HG03175 (cell line): Measurements from ENCODE around the gene BICDL1.
"Not testable (repeated sequence)": the region's sequence is repeated elsewhere in the genome, so short reads cannot be mapped to it uniquely, and the experiment has no call there.

Source experiments
- ATAC-seq: cut with Tn5 transposase; IDR thresholded peaks from one replicate; pipeline ENCODE4 v1.9.1; 2021; ENCODE audit warnings: mild to moderate bottlenecking, moderate library complexity; ENCODE audit not compliant: unreplicated experiment

BICDL1 gene, protein sequence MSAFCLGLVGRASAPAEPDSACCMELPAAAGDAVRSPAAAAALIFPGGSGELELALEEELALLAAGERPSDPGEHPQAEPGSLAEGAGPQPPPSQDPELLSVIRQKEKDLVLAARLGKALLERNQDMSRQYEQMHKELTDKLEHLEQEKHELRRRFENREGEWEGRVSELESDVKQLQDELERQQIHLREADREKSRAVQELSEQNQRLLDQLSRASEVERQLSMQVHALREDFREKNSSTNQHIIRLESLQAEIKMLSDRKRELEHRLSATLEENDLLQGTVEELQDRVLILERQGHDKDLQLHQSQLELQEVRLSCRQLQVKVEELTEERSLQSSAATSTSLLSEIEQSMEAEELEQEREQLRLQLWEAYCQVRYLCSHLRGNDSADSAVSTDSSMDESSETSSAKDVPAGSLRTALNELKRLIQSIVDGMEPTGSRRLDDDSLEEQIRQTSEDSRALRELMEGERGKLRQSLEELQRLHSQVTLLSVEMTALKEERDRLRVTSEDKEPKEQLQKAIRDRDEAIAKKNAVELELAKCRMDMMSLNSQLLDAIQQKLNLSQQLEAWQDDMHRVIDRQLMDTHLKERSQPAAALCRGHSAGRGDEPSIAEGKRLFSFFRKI

GRCh38 chr12:119988472-119989360, at the start of gene BICDL1:
Gene BICDL1 (plus strand): TSS chr12:119989236. CDS start chr12:119989869, 633 bp downstream.
- ATAC-seq, result peak; percentile 77

GRCh38 chr12:119940897-119941296, 48.1 kb upstream of the BICDL1 start:
- ATAC-seq, result no peak

- ATAC-seq, result no peak
These were observed 46.6 kb upstream of the BICDL1 start for GRCh38 chr12:119942386-119942785.

- no peak for ATAC-seq
These were observed 42.8 kb upstream of the BICDL1 start for GRCh38 chr12:119946213-119946612.

DNA sequence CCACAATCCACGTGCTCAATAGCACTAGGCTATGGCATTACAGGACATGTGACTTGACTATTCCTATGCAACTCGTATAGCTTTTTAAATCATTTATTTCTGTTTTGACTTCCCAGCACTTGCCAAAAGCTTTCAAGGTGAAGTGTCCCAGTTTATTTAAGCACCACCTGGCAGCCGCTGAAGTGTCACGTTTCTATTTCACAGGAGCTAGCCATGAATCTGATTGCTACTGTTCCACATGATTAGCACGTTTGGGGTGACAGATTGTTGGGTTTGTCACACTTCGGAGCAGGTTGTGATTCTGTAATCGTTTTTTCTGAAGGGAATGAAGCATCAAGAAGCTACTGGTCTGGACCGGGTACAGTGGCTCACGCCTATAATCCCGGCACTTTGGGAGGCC, 39.9 kb upstream of the BICDL1 start:
- no peak for ATAC-seq

- ATAC-seq, result no peak
These were observed 39.4 kb upstream of the BICDL1 start for GRCh38 chr12:119949594-119949993.

DNA sequence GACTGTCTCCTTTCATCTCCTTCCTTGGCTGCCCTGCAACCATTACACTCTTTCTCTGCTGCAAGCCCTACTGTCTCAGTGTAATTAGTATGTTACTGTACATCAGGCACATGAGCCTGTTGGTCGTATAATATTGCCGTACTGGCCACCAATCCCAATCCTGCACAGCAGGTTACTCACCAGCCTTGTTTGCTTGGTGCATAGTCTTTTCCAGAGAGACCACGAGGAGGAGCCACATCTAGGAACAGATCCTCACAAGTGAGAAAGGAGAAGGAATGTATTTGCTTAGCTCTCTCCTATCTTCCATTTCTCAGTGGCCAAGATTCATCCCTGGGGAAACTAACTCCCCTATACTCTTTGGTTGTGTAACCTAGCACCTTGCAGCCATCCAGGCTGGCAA, 33.0 kb upstream of the BICDL1 start:
- no peak for ATAC-seq

DNA sequence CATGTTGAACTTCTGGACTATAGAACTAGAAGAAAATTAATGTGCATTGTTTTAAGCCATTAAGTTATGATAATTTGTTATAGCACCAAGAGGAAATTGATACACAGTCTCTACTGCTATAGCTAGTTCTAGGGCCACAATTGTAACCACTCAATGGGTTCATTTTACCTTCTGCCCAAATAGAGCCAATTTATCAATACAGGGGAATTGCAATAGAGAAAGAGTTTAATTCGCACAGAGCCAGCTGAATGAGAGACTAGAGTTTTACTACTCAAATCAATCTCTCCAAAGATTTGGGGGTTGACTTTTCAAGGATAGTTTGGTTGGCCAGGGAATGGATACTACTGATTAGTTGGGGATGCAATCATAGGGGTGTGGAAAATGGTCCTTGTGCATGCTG, 31.9 kb upstream of the BICDL1 start:
- ATAC-seq, result no peak

GRCh38 chr12:119959435-119959834, 29.6 kb upstream of the BICDL1 start:
- ATAC-seq, result no peak

- no peak for ATAC-seq
These were observed 24.9 kb upstream of the BICDL1 start for GRCh38 chr12:119964123-119964522.

- no peak for ATAC-seq
These were observed 24.1 kb upstream of the BICDL1 start for GRCh38 chr12:119964929-119965328.

- ATAC-seq, result no peak
These were observed 8.8 kb upstream of the BICDL1 start for GRCh38 chr12:119980242-119980641.

DNA sequence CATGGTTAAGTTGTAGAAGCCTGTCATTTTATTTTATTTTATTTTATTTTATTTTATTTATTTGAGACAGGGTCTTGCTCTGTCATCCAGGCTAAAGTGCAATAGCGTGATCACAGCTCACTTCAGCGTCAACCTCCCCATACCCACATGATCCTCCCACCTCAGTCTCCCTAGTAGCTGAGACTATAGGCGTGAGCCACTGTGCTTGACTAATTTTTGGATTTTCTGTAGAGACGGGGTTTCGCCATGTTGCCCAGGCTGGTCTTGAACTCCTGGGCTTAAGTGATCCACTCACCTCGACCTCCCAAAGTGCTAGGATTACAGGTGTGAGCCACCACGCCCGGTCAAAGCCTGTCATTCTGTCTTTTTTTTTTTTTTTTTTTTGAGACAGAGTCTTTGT, 8.3 kb upstream of the BICDL1 start:
- ATAC-seq, result not testable (repeated sequence)

- ATAC-seq, result peak; percentile 36
These were observed 310 bp downstream of the BICDL1 start for GRCh38 chr12:119989361-119989730.

- ATAC-seq, result peak; percentile 48
These were observed 820 bp downstream of the BICDL1 start for GRCh38 chr12:119989731-119990381.

DNA sequence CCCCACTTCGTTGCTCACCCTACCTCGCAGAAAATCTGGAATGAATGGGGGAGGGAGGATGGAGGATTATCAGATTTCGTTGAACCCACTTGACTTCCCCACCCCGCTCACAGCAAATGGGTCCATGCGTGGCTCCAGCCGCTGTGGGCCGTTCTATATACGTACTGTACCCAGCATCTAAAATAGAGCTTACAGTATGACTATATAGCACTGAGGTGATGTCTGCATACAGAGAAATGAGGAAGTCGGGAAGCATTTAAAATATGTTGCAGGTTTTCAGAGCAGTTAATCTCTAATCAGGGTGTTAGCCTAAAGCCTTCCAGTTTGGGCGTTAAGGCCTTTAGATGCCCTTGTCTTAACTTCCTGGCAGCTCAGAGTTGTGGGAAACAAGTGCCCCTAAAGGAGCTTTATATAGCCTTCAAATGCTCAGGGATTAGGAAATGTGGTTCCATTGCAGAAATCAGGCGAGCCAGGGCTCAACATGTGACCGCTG, 1.4 kb downstream of the BICDL1 start:
- ATAC-seq, result no peak

DNA sequence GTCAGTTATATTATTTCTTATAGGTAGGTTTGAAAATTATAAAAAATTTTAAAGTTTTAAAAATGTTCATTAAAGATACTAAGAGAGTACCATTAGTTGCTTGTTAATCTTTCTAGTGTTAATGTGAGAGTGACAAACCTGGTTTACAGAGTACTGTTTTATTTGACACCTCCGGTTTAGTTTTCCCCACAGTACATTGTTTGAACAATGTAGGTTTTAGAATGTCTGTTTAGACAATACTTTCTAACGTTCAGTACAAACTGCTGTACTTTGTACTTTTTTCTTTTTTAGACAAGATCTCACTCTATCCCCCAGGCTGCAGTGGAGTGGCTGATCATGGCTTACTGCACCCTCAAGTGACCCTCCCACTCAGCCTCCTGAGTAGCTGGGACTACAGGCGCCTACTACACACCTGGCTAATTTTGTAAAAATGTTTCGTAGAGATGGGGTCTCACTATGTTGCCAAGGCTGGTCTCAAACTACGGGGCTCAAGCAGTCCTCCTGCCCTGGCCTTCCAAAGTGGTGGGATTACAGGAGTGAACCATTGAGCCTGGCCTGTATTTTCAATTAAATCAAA, 3.2 kb downstream of the BICDL1 start:
- ATAC-seq, result no peak

DNA sequence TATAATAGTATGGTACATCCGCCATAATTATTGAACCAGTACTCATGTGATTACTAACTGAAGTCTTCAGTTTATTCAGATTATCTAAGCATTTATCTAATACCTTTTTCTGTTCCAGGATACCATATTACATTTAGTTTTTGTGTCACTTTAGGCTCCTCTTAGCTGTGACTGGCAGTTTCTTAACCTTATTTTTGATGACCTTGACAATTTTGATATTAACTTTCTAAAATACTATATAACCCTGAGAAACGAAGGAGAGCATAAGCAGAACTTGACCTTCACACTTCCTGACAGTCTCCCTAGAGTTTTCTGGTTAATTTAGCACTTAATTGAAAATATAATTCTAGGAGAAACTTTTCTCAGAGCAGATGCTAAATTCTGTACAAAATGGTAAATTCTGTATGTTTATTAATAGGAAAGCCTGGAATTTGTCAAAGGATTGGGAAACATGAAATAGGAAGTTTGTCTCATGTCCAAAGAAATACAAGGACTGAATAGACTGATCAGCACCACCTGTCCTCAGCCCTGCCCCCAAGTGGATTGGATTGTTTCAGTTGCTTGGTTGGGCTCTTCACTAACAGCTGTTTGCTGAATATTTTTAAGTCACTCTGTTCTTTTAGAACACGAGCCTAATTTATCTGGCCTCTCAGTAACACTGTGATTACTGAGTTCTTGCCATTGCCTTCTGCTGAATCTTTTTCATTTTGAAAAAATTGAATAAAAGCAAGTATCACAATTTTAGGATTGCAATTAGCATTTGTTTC, 6.0 kb downstream of the BICDL1 start:
- no peak for ATAC-seq

DNA sequence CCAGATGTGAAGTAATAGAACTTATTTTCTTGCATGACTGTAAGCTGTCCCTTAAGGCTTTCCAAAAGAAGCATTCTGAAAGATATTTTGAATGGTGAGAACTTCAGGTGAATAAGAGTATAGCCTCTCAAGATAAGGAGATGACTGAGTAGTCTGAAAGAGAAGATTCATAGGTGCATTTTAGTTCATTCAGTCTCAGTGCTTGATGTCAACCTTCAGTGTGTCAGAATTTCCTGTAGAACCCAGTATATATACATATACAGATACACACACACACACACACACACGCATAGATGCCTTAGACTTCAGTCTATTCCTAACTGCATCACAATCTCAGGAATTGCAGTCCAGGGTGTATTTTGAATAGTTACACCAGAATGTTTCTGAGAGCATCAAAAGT, 7.4 kb downstream of the BICDL1 start:
- no peak for ATAC-seq
